Heart left ventricle (tissue), 16 donors: ENCODE data around the gene MLLT3. TPM values are rescaled to one million over a fixed set of nuclear protein-coding genes. Genes with fewer than 3 reads are reported as not detected.

Source experiments
- ATAC-seq, 4 donors: fragments of 200-7000 bp; cut with Tn5 transposase; one replicate each; pipeline ENCODE4 v1.9.1; 2020 to 2022; ENCODE audit warnings: moderate library complexity in 4 of 4, mild to moderate bottlenecking in 3 of 4, moderate number of reproducible peaks in 1 of 4
- DNase-seq, 5 donors: peaks; one replicate each; pipeline ENCODE4 v3.0.0-alpha.2; 2020
- H3K27ac ChIP-seq, 12 donors: fragments of 200-600 bp; sonication (generic) in 4 of 12; one replicate each; pipeline versions ENCODE4 v1.5.0 to v1.8.0; 2016 to 2022; ENCODE audit warnings: mild to moderate bottlenecking in 2 of 12
- H3K27me3 ChIP-seq, 9 donors: fragments of 200-600 bp; sonication (generic) in 2 of 9; one replicate each; pipeline versions ENCODE4 v1.5.1 to v1.8.0; 2016 to 2022; ENCODE audit warnings: mild to moderate bottlenecking in 3 of 9
- H3K36me3 ChIP-seq, 9 donors: fragments of 200-600 bp; sonication (generic) in 2 of 9; one replicate each; pipeline versions ENCODE4 v1.5.0 to v1.8.0; 2018 to 2022; ENCODE audit warnings: mild to moderate bottlenecking in 2 of 9
- H3K4me1 ChIP-seq, 12 donors: fragments of 200-600 bp; sonication (generic) in 4 of 12; one replicate each; pipeline versions ENCODE4 v1.5.0 to v1.8.0; 2016 to 2022; ENCODE audit warnings: mild to moderate bottlenecking in 3 of 12
- H3K4me3 ChIP-seq, 12 donors: fragments of 200-600 bp; sonication (generic) in 4 of 12; one replicate each; pipeline versions ENCODE4 v1.5.0 to v1.8.0; 2017 to 2022; ENCODE audit warnings: mild to moderate bottlenecking in 9 of 12, moderate library complexity in 4 of 12
- H3K9me3 ChIP-seq, 12 donors: fragments of 200-600 bp; sonication (generic) in 4 of 12; one replicate each; pipeline versions ENCODE4 v1.5.0 to v1.8.0; 2016 to 2022; ENCODE audit warnings: mild to moderate bottlenecking in 1 of 12
- CTCF ChIP-seq, 12 donors: fragments of 200-600 bp; sonication (generic) in 4 of 12; IDR thresholded peaks; one replicate each; pipeline versions ENCODE4 v1.5.0 to v1.8.0; 2018 to 2022; ENCODE audit warnings: antibody characterized with exemption in 12 of 12, mild to moderate bottlenecking in 5 of 12
- POLR2A ChIP-seq, 2 donors: fragments of 450-650 bp; IDR thresholded peaks; one replicate each; pipeline ENCODE4 v1.6.1; 2017; ENCODE audit warnings: antibody characterized with exemption in 2 of 2, mild to moderate bottlenecking in 2 of 2, moderate library complexity in 2 of 2
- WGBS, 4 donors: extraction: QIAGEN DNeasy Blood & Tissue Kit in 2 of 4; methylation state at CpG; one replicate each; pipeline versions ENCODE4 v1.1.5 to v1.1.7; 2013 to 2018; 5-methylcytosine and 5-hydroxymethylcytosine counted together
- intact Hi-C, 10 donors: fragments of 100-400 bp; cut with DNase I; formaldehyde crosslinking; loops; one replicate each; pipeline versions ENCODE4 v1.11.1 to v1.14.2; 2022
- long read RNA-seq, 3 donors: library from polyadenylated mRNA; unstranded; transcript quantifications; one replicate each; pipeline ENCODE4 v2.0.0, GENCODE V29; 2020 to 2021
- polyA plus RNA-seq, 2 donors: library from polyadenylated mRNA; stranded (reverse); fragments of 200-250 nt; gene quantifications; one replicate each; pipeline ENCODE4 v1.2.3, GENCODE V29; 2013
- total RNA-seq, 9 donors: library from RNA; depleted of rRNA in 2 of 9; stranded (reverse); fragments of >200 nt in 2 of 9; fragmentation: NEBNext Ultra II Directional in 3 of 9; extraction: Animal tissue kit (Norgen Biotek cat#: 25700) in 3 of 9; gene quantifications; one replicate each; pipeline versions ENCODE4 v1.1.0 to v1.2.4, GENCODE V29; 2016 to 2023
- donor health status: ischemic (EF 13 %, LVEDD 7.1; RV severe dilation, severe dysfunction).
- donor health status: healthy with polysubstance abuse.
- donor health status: DM: no; HTN: yes; CAD: no.
- donor health status: DM: no; HTN: no; CAD: no.
- donor health status: ischemic (EF 25% LVEDD 6.9; RV normal size, moderate dysfunction).
- donor health status: ischemic (EF 25% LVEDD 5.7; RV mildly dilated, moderate dysfunction).
- donor health status: healthy.
- donor health status: DM: yes; HTN: yes; CAD: no.
- donor health status: ischemic (EF 35%, LVEDD 5.7; RV mildly dilated, moderate dysfunction).
- donor health status: nonischemic (EF 11% LVEDD 7.7; RV severe dilation, severe dysfunction).
- donor health status: DM: yes; HTN: yes; CAD: no.
- donor health status: PGD.
- donor health status: ischemic (EF 29% LVEDD 5.4; RV normal size, mild dysfunction).
- donor health status: nonischemic (EF 23%, LVEDD 6.1; RV moderate dilation, normal function).

Gene MLLT3
- total RNA-seq (10 to 100 TPM; 10.8 to 21.0 (median 16.5) TPM), polyA plus RNA-seq (1 to 10 TPM; 7.5 to 7.9 TPM)
- long read RNA-seq, donor 1, full-length matches to known transcripts, result 14 of 18 reads
- long read RNA-seq, donor 1, partial matches to known transcripts, result 3 of 18 reads
- long read RNA-seq, donor 1, other reads (novel, unspliced or antisense), result 1 of 18 reads
- long read RNA-seq, donor 2, full-length matches to known transcripts, result 9 of 12 reads
- long read RNA-seq, donor 2, partial matches to known transcripts, result 1 of 12 reads
- long read RNA-seq, donor 2, other reads (novel, unspliced or antisense), result 2 of 12 reads
- long read RNA-seq, donor 3, full-length matches to known transcripts, result 7 of 12 reads
- long read RNA-seq, donor 3, partial matches to known transcripts, result 3 of 12 reads
- long read RNA-seq, donor 3, other reads (novel, unspliced or antisense), result 2 of 12 reads

- DNase-seq (peak; percentile 96 to 99 (median 97)), ATAC-seq (peak; percentile 95 to 98 (median 96))
- no peaks in the 10 kb centered on the region for H3K36me3 ChIP-seq
- H3K27ac ChIP-seq, result peak within 1 kb of the TSS; percentile 77 to 94 (median 88)
- intact Hi-C loops, result loop anchor here (2.0 to 10.0 kb wide), 21 partner anchors 60 to 698 kb away; partner anchors contain the start of gene FOCAD (in 5 of the 10)
- H3K4me3 ChIP-seq, result peak within 1 kb of the TSS; percentile 69 to 95 (median 90)
- H3K27me3 ChIP-seq, result no peaks in the 10 kb centered on the region
- H3K4me1 ChIP-seq, result peaks cover 0 to 41% (median 26%) of the 10 kb centered on the region in 12 donors
- no peaks in the 10 kb centered on the region for H3K9me3 ChIP-seq
- WGBS, 4 donors, result 0 to 1% (median 1%) methylated on average over 29 to 41 of the region's 41 CpGs
- TF ChIP-seq POLR2A (IDR thresholded peaks at IDR 0.05), result peak in 1 of 2 donors; percentile 73
- TF ChIP-seq CTCF (IDR thresholded peaks at IDR 0.05), result peak in 4 of 12 donors; percentile 20 to 48 (median 36)
These were observed at the start of gene MLLT3 for GRCh38 chr9:20622330-20623020. MLLT3 (minus strand) TSS chr9:20622499.

GRCh38 chr9:20671635-20672034 is 49.3 kb upstream of the MLLT3 start:
- H3K9me3 ChIP-seq, result peaks cover 0 to 3% (median 0%) of the 10 kb centered on the region in 12 donors
- no peaks in the 10 kb centered on the region for H3K27me3 ChIP-seq
- H3K27ac ChIP-seq, result no peak overlapping the region
- no peaks in the 10 kb centered on the region for H3K36me3 ChIP-seq
- H3K4me3 ChIP-seq, result no peak overlapping the region
- intact Hi-C loops, result no loop called here
- H3K4me1 ChIP-seq, result no peaks in the 10 kb centered on the region
- no peak for TF ChIP-seq CTCF (IDR thresholded peaks at IDR 0.05)
- TF ChIP-seq POLR2A (IDR thresholded peaks at IDR 0.05), result no peak
- WGBS, 4 donors, result 67 to 76% (median 75%) methylated on average over 4 of the region's 4 CpGs
- ATAC-seq (no peak), DNase-seq (no peak)

GRCh38 chr9:20670395-20670794 is 48.1 kb upstream of the MLLT3 start:
- intact Hi-C loops, result no loop called here
- Histone ChIP-seq H3K4me1 (no peaks in the 10 kb centered on the region), H3K36me3 (no peaks in the 10 kb centered on the region), H3K9me3 (no peaks in the 10 kb centered on the region), H3K4me3 (no peak overlapping the region), H3K27ac (no peak overlapping the region), H3K27me3 (no peaks in the 10 kb centered on the region)
- 71 to 80% (median 74%) methylated on average over 6 of the region's 6 CpGs for WGBS, 4 donors
- DNase-seq (no peak), ATAC-seq (no peak)
- TF ChIP-seq CTCF (IDR thresholded peaks at IDR 0.05) (no peak), POLR2A (IDR thresholded peaks at IDR 0.05) (no peak)

- DNase-seq (no peak), ATAC-seq (no peak)
- Histone ChIP-seq H3K27me3 (no peaks in the 10 kb centered on the region), H3K27ac (no peak overlapping the region), H3K4me1 (peaks cover 0 to 13% (median 0%) of the 10 kb centered on the region in 12 donors), H3K4me3 (no peak overlapping the region), H3K36me3 (no peaks in the 10 kb centered on the region), H3K9me3 (no peaks in the 10 kb centered on the region)
- intact Hi-C loops, result no loop called here
- TF ChIP-seq POLR2A (IDR thresholded peaks at IDR 0.05) (no peak), CTCF (IDR thresholded peaks at IDR 0.05) (no peak)
- WGBS, 4 donors, result 90 to 98% (median 95%) methylated on average over 3 of the region's 3 CpGs
These were observed 42.2 kb upstream of the MLLT3 start for GRCh38 chr9:20664501-20664900.
